Heart right ventricle (tissue), 16 donors: Measurements from ENCODE around the gene IL21R. TPM values are rescaled to one million over a fixed set of nuclear protein-coding genes. Genes with fewer than 3 reads are reported as not detected.
A peak's percentile ranks its signal among the peaks of the same experiment; 100 is the strongest.

Experiments
- ATAC-seq, 8 donors: fragments of 200-7000 bp; cut with Tn5 transposase; one replicate each; pipeline ENCODE4 v1.9.1; 2020; ENCODE audit warnings: mild to moderate bottlenecking in 8 of 8, moderate library complexity in 8 of 8, moderate number of reproducible peaks in 1 of 8
- DNase-seq, 2 donors: peaks; one replicate each; pipeline ENCODE4 v3.0.0-alpha.2; 2020
- H3K27ac ChIP-seq, 10 donors: fragments of 200-600 bp; sonication (generic) in 2 of 10; one replicate each; pipeline versions ENCODE4 v1.5.0 to v1.8.0; 2020 to 2022; ENCODE audit warnings: mild to moderate bottlenecking in 3 of 10
- H3K27me3 ChIP-seq, 7 donors: fragments of 200-600 bp; one replicate each; pipeline ENCODE4 v1.8.0; 2021 to 2022; ENCODE audit warnings: mild to moderate bottlenecking in 2 of 7
- H3K36me3 ChIP-seq, 9 donors: fragments of 200-600 bp; sonication (generic) in 1 of 9; one replicate each; pipeline versions ENCODE4 v1.5.0 to v1.8.0; 2020 to 2022; ENCODE audit warnings: mild to moderate bottlenecking in 2 of 9
- H3K4me1 ChIP-seq, 9 donors: fragments of 200-600 bp; sonication (generic) in 1 of 9; one replicate each; pipeline versions ENCODE4 v1.5.0 to v1.8.0; 2020 to 2022; ENCODE audit warnings: mild to moderate bottlenecking in 4 of 9
- H3K4me3 ChIP-seq, 10 donors: fragments of 200-600 bp; sonication (generic) in 2 of 10; one replicate each; pipeline versions ENCODE4 v1.5.0 to v1.8.0; 2020 to 2022; ENCODE audit warnings: mild to moderate bottlenecking in 7 of 10, moderate library complexity in 2 of 10
- H3K9me3 ChIP-seq, 11 donors: fragments of 200-600 bp in 10 of 11; sonication (generic) in 2 of 11; one replicate each; pipeline versions ENCODE4 v1.5.0 to v1.8.0; 2013 to 2022; ENCODE audit warnings: mild to moderate bottlenecking in 2 of 11, control low read depth in 1 of 11, moderate library complexity in 1 of 11
- WGBS, 2 donors: extraction: QIAGEN DNeasy Blood & Tissue Kit; methylation state at CpG; one replicate each; pipeline ENCODE4 v1.1.7; 2013; ENCODE audit warnings: inconsistent platforms in 1 of 2; 5-methylcytosine and 5-hydroxymethylcytosine counted together
- intact Hi-C, 10 donors: fragments of 100-400 bp; cut with DNase I; formaldehyde crosslinking; loops; one replicate each; pipeline versions ENCODE4 v1.11.1 to v1.14.2; 2022
- polyA plus RNA-seq, 2 donors: library from polyadenylated mRNA; stranded (reverse); fragments of 200-250 nt; gene quantifications; one replicate each; pipeline ENCODE4 v1.2.3, GENCODE V29; 2013
- total RNA-seq, 10 donors: library from RNA; stranded (reverse); fragmentation: NEBNext Ultra II Directional in 3 of 10; extraction: Animal tissue kit (Norgen Biotek cat#: 25700) in 3 of 10; gene quantifications; one replicate each; pipeline versions ENCODE4 v1.2.1 to v1.2.4, GENCODE V29; 2021 to 2023
- TF ChIP-seq, protein P1 (sequence below), 9 donors: fragments of 200-600 bp; sonication (generic) in 2 of 9; IDR thresholded peaks; one replicate each; pipeline versions ENCODE4 v1.5.0 to v1.8.0; 2021 to 2022; ENCODE audit warnings: antibody characterized with exemption in 9 of 9, mild to moderate bottlenecking in 5 of 9, moderate library complexity in 1 of 9
- donor health status: Arrhythmogenic right ventricular cardiomyopathy.
- donor health status: ischemic (EF 13 %, LVEDD 7.1; RV severe dilation, severe dysfunction).
- donor health status: healthy with polysubstance abuse.
- donor health status: DM: no; HTN: yes; CAD: no.
- donor health status: DM: no; HTN: no; CAD: no.
- donor health status: ischemic (EF 25% LVEDD 6.9; RV normal size, moderate dysfunction).
- donor health status: ischemic (EF 25% LVEDD 5.7; RV mildly dilated, moderate dysfunction).
- donor health status: healthy.
- donor health status: DM: yes; HTN: yes; CAD: no.
- donor health status: Ischemic cardiomyopathy.
- donor health status: ischemic (EF 35%, LVEDD 5.7; RV mildly dilated, moderate dysfunction).
- donor health status: nonischemic (EF 11% LVEDD 7.7; RV severe dilation, severe dysfunction).
- donor health status: DM: yes; HTN: yes; CAD: no.
- donor health status: PGD.
- donor health status: ischemic (EF 29% LVEDD 5.4; RV normal size, mild dysfunction).
- donor health status: nonischemic (EF 23%, LVEDD 6.1; RV moderate dilation, normal function).

IL21R gene
- total and polyA plus RNA-seq, 12 donors = 0.06 to 3.6 (median 0.14) TPM; not detected in 2

DNA sequence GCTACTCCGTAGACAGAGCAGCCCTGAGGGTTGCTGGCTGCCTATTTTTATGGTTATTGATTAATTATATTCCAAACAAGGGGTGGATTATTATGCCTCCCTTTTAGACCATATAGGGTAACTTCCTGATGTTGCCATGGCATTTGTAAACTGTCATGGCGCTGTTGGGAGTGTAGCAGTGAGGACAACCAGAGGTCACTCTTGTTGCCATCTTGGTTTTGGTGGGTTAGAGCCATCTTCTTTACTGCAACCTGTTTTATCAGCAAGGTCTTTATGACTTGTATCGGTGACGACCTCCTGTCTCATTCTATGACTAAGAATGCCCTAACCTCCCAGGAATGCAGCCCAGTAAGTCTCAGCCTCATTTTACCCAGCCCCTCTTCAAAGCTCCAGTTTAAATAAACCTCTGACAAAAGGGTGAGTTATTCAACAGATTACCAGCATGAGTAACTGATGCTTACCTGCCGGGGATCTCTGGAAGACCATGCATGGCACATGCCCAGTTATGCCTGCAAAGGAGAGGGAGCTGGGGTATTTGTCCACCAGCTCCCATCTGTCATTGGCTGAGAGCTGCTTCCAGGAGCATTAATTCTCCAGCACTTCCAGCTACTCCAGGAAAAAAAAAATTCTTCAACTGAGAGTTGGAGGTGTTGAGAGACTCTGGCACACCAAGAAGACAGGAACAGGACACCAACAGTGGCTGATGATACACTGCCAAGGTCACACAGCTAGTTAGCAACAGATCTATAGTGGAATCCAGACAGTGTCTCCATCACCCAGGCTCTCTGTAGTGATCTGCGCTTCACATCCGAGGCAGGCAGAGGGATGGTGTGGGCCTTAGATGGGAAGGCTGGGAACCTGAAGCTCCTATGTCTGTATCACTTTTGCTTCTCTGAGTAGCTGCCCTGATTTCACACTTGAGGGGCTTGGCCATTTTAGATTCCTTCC lies 36.6 kb upstream of the IL21R start:
- H3K9me3 ChIP-seq = peaks cover 0 to 5% (median 0%) of the 10 kb centered on the region in 11 donors
- TF ChIP-seq, protein P1, sequence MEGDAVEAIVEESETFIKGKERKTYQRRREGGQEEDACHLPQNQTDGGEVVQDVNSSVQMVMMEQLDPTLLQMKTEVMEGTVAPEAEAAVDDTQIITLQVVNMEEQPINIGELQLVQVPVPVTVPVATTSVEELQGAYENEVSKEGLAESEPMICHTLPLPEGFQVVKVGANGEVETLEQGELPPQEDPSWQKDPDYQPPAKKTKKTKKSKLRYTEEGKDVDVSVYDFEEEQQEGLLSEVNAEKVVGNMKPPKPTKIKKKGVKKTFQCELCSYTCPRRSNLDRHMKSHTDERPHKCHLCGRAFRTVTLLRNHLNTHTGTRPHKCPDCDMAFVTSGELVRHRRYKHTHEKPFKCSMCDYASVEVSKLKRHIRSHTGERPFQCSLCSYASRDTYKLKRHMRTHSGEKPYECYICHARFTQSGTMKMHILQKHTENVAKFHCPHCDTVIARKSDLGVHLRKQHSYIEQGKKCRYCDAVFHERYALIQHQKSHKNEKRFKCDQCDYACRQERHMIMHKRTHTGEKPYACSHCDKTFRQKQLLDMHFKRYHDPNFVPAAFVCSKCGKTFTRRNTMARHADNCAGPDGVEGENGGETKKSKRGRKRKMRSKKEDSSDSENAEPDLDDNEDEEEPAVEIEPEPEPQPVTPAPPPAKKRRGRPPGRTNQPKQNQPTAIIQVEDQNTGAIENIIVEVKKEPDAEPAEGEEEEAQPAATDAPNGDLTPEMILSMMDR (IDR thresholded peaks at IDR 0.05) = no peak
- intact Hi-C loops = loop anchor here in 7 of 10 donors (2.0 to 10.0 kb wide), 8 partner anchors 38 to 1531 kb away; partner anchors contain the start of gene IL4R (in 1 of the 7)
- H3K4me1 ChIP-seq = peaks cover 0 to 25% (median 13%) of the 10 kb centered on the region in 9 donors
- H3K27ac ChIP-seq = peak overlapping the region in 1 of 10 donors; percentile 33
- no peaks in the 10 kb centered on the region for H3K27me3 ChIP-seq
- DNase-seq (no peak), ATAC-seq (no peak)
- no peak overlapping the region for H3K4me3 ChIP-seq
- WGBS, 2 donors = 78 to 87% methylated on average over 7 of the region's 7 CpGs
- H3K36me3 ChIP-seq = peaks cover 0 to 43% (median 6%) of the 10 kb centered on the region in 9 donors

DNA sequence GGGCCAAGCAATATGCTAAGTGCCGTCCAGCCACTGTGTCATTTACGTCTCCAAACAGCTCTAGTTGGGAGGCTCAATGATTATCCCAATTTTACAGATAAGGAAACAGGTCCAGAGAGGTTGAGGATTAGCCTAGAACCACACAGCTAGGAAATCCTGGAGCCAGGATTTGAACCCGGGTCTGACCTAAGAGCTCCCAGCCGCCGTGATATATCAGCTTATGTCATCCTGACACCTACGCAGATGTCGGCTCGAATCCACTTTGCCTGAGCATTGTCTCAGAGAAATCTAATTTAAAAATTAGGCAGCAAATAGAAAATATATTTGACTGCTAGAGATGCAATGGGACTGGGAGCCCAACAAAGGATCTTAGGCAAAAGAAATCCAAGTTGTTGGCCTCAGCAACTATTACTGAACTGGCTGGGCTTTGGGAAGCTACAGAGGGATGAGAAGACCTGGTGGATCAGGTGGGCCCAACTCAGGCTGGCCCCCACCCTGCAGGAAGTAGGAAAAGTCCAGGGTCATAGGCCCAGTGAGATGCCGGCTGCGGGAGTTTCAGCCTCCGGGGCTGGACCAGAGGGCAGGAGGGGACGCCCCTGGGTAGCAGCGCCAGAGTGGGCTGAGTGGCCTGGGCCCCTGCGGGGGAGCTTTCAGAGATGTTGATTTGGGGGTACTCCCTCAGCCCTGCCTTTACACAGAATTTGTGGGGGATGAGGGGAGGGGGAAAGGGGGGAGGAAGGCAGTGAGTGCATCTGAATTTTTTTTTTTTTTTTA lies 35.1 kb upstream of the IL21R start:
- DNase-seq (peak in 1 of 2 donors; percentile 27), ATAC-seq (peak in 6 of 8 donors; percentile 7 to 34 (median 22))
- H3K27ac ChIP-seq = peak overlapping the region in 8 of 10 donors; percentile 38 to 87 (median 57)
- H3K4me1 ChIP-seq = peaks cover 0 to 27% (median 13%) of the 10 kb centered on the region in 9 donors
- peak overlapping the region in 5 of 10 donors; percentile 20 to 41 (median 32) for H3K4me3 ChIP-seq
- H3K36me3 ChIP-seq = peaks cover 0 to 29% (median 0%) of the 10 kb centered on the region in 9 donors
- intact Hi-C loops = loop anchor here in 7 of 10 donors (1.0 to 10.0 kb wide), 9 partner anchors 40 to 1532 kb away; partner anchors contain the start of gene IL4R (in 1 of the 7)
- TF ChIP-seq, protein P1 (IDR thresholded peaks at IDR 0.05) = no peak
- no peaks in the 10 kb centered on the region for H3K27me3 ChIP-seq
- H3K9me3 ChIP-seq = peaks cover 0 to 10% (median 0%) of the 10 kb centered on the region in 11 donors
- 55 to 62% methylated on average over 14 of the region's 14 CpGs for WGBS, 2 donors

GRCh38 chr16:27367461-27368357 lies 34.3 kb upstream of the IL21R start:
- intact Hi-C loops = loop anchor here in 9 of 10 donors (1.0 to 10.0 kb wide), 11 partner anchors 40 to 1533 kb away; partner anchors contain the start of gene IL4R (in 1 of the 9)
- Histone ChIP-seq H3K4me1 (peaks cover 0 to 36% (median 13%) of the 10 kb centered on the region in 9 donors), H3K9me3 (peaks cover 0 to 10% (median 0%) of the 10 kb centered on the region in 11 donors), H3K36me3 (peaks cover 0 to 20% (median 0%) of the 10 kb centered on the region in 9 donors), H3K27me3 (no peaks in the 10 kb centered on the region), H3K27ac (peak overlapping the region in 9 of 10 donors; percentile 38 to 87 (median 53)), H3K4me3 (peak overlapping the region in 7 of 10 donors; percentile 20 to 41 (median 32))
- TF ChIP-seq, protein P1 (IDR thresholded peaks at IDR 0.05) = peak; percentile 77 to 92 (median 86)
- DNase-seq (peak; percentile 82), ATAC-seq (peak; percentile 87 to 94 (median 90))
- WGBS, 2 donors = 25 to 27% methylated on average over 27 of the region's 27 CpGs
